H9 (cell line): Measurements from ENCODE around the gene CENPP. TPM values are rescaled to one million over a fixed set of nuclear protein-coding genes. Genes with fewer than 3 reads are reported as not detected.

ENCODE experiments used
- DNase-seq: peaks from one replicate; pipeline ENCODE4 v3.0.0-alpha.2; 2017
- H2AFZ ChIP-seq: one replicate; pipeline ENCODE4 v1.6.1; 2013; ENCODE audit warnings: mild to moderate bottlenecking, low read length, control low read depth, moderate library complexity
- H2AK5ac ChIP-seq: 2 replicates; pipeline ENCODE4 v1.6.1; 2013; ENCODE audit warnings: low read length, control low read depth, mixed read lengths; ENCODE audit not compliant: insufficient read length
- H2BK120ac ChIP-seq: one replicate; pipeline ENCODE4 v1.6.1; 2013; ENCODE audit warnings: low read depth, mild to moderate bottlenecking, low read length, control low read depth, inconsistent platforms; ENCODE audit not compliant: poor library complexity, severe bottlenecking
- H2BK12ac ChIP-seq: 2 replicates; pipeline ENCODE4 v1.6.1; 2013; ENCODE audit warnings: low read length, control low read depth, mixed read lengths, low read depth; ENCODE audit not compliant: insufficient read length
- H2BK15ac ChIP-seq: 2 replicates; pipeline ENCODE4 v1.6.1; 2013; ENCODE audit warnings: low read depth, low read length, control low read depth
- H2BK20ac ChIP-seq: one replicate; pipeline ENCODE4 v1.6.1; 2013; ENCODE audit warnings: low read depth, mild to moderate bottlenecking, low read length, control low read depth, inconsistent platforms; ENCODE audit not compliant: poor library complexity, severe bottlenecking
- H2BK5ac ChIP-seq: 2 replicates; pipeline ENCODE4 v1.6.1; 2013; ENCODE audit warnings: low read length, control low read depth, mixed read lengths; ENCODE audit not compliant: insufficient read length
- H3K14ac ChIP-seq: 2 replicates; pipeline ENCODE4 v1.6.1; 2013; ENCODE audit warnings: low read length, control low read depth; ENCODE audit not compliant: insufficient read depth
- H3K18ac ChIP-seq: 2 replicates; pipeline ENCODE4 v1.6.1; 2013; ENCODE audit warnings: low read depth, mild to moderate bottlenecking, mixed read lengths, low read length, control low read depth; ENCODE audit not compliant: insufficient read length
- H3K23ac ChIP-seq: 2 replicates; pipeline ENCODE4 v1.6.1; 2013; ENCODE audit warnings: low read length, control low read depth, mixed read lengths, low read depth; ENCODE audit not compliant: insufficient read length
- H3K23me2 ChIP-seq: 2 replicates; pipeline ENCODE4 v1.6.1; 2013; ENCODE audit warnings: low read depth, mild to moderate bottlenecking, mixed read lengths, low read length, control low read depth; ENCODE audit not compliant: insufficient read length, poor library complexity, severe bottlenecking
- H3K27ac ChIP-seq: 2 replicates; pipeline ENCODE4 v1.5.1; 2013; ENCODE audit warnings: low read length, control low read depth, mixed read lengths, low read depth; ENCODE audit not compliant: insufficient read length
- H3K27me3 ChIP-seq: 2 replicates; pipeline ENCODE4 v1.6.1; 2013; ENCODE audit warnings: low read length, control low read depth, inconsistent platforms; ENCODE audit not compliant: insufficient read depth
- H3K4ac ChIP-seq: 2 replicates; pipeline ENCODE4 v1.6.1; 2013; ENCODE audit warnings: low read depth, mild to moderate bottlenecking, control low read depth, inconsistent platforms, low read length, moderate library complexity
- H3K4me1 ChIP-seq: 2 replicates; pipeline ENCODE4 v1.6.1; 2013; ENCODE audit warnings: low read length, control low read depth, inconsistent platforms; ENCODE audit not compliant: insufficient read depth
- H3K4me2 ChIP-seq: 2 replicates; pipeline ENCODE4 v1.6.1; 2013; ENCODE audit warnings: low read length, control low read depth, mixed read lengths; ENCODE audit not compliant: insufficient read length, insufficient read depth
- H3K56ac ChIP-seq: 2 replicates; pipeline ENCODE4 v1.6.1; 2013; ENCODE audit warnings: low read depth, mild to moderate bottlenecking, mixed read lengths, low read length, control low read depth; ENCODE audit not compliant: insufficient read length
- H3K79me1 ChIP-seq: 2 replicates; pipeline ENCODE4 v1.6.1; 2013; ENCODE audit warnings: low read depth, mild to moderate bottlenecking, moderate library complexity, low read length, control low read depth, inconsistent platforms; ENCODE audit not compliant: insufficient read depth, poor library complexity, severe bottlenecking
- H3K79me2 ChIP-seq: 2 replicates; pipeline ENCODE4 v1.6.1; 2013; ENCODE audit warnings: low read length, control low read depth, inconsistent platforms; ENCODE audit not compliant: insufficient read depth
- H3K9ac ChIP-seq: 2 replicates; pipeline ENCODE4 v1.6.1; 2013; ENCODE audit warnings: low read length, control low read depth, mixed read lengths; ENCODE audit not compliant: insufficient read length; ENCODE audit errors: extremely low read depth
- H3K9me3 ChIP-seq: one replicate; pipeline ENCODE4 v1.6.1; 2013; ENCODE audit warnings: low read depth, low read length, inconsistent platforms; ENCODE audit not compliant: control insufficient read depth
- H3T11ph ChIP-seq: one replicate; pipeline ENCODE4 v1.6.1; 2013; ENCODE audit warnings: mild to moderate bottlenecking, low read length, control low read depth, inconsistent platforms
- H4K20me1 ChIP-seq: one replicate; pipeline ENCODE4 v1.6.1; 2013; ENCODE audit not compliant: control insufficient read depth, insufficient read length, insufficient read depth
- H4K5ac ChIP-seq: 2 replicates; pipeline ENCODE4 v1.6.1; 2013; ENCODE audit warnings: low read depth, mild to moderate bottlenecking, mixed read lengths, low read length, control low read depth; ENCODE audit not compliant: insufficient read length
- H4K8ac ChIP-seq: replicated peaks from 2 replicates; pipeline ENCODE4 v1.6.1; 2013; ENCODE audit warnings: low read length, control low read depth, mixed read lengths, low read depth; ENCODE audit not compliant: insufficient read length
- H4K91ac ChIP-seq: 2 replicates; pipeline ENCODE4 v1.6.1; 2013; ENCODE audit warnings: low read depth, mild to moderate bottlenecking, moderate library complexity, mixed read lengths, low read length, control low read depth; ENCODE audit not compliant: insufficient read length
- H3K27ac Mint-ChIP-seq, 3 experiments: 2 replicates in 2 of 3; 3 replicates in 1 of 3; pipeline ENCODE4 v1.8.0; 2020 to 2021; ENCODE audit warnings: mixed read lengths in 3 of 3, mild to moderate bottlenecking in 1 of 3, moderate library complexity in 1 of 3
- H3K27me3 Mint-ChIP-seq: 2 replicates; pipeline ENCODE4 v1.8.0; 2021; ENCODE audit warnings: low read depth, mild to moderate bottlenecking, moderate library complexity, mixed read lengths
- H3K36me3 Mint-ChIP-seq, 3 experiments: 2 replicates in 2 of 3; 3 replicates in 1 of 3; pipeline ENCODE4 v1.8.0; 2020 to 2021; ENCODE audit warnings: low read depth in 3 of 3, mixed read lengths in 3 of 3; ENCODE audit not compliant: insufficient read depth in 1 of 3
- H3K4me1 Mint-ChIP-seq, 2 experiments: 2 replicates each; pipeline ENCODE4 v1.8.0; 2020; ENCODE audit warnings: mixed read lengths in 2 of 2
- H3K4me3 Mint-ChIP-seq, 2 experiments: 2 replicates in 1 of 2; 3 replicates in 1 of 2; pipeline ENCODE4 v1.8.0; 2020 to 2021; ENCODE audit warnings: mild to moderate bottlenecking in 2 of 2, mixed read lengths in 2 of 2, moderate library complexity in 1 of 2
- H3K9me3 Mint-ChIP-seq, 2 experiments: 2 replicates in 1 of 2; 3 replicates in 1 of 2; pipeline ENCODE4 v1.8.0; 2020; ENCODE audit warnings: mild to moderate bottlenecking in 2 of 2, mixed read lengths in 2 of 2, moderate library complexity in 1 of 2
- WGBS: extraction: QIAGEN DNeasy Blood & Tissue Kit; methylation state at CpG from one replicate; pipeline ENCODE4 v1.1.7; 2013; ENCODE audit warnings: missing lambda C conversion rate, low lambda C conversion rate, mixed read lengths; ENCODE audit not compliant: insufficient read length; ENCODE audit errors: extremely low coverage; 5-methylcytosine and 5-hydroxymethylcytosine counted together
- total RNA-seq: library from RNA; stranded (reverse); gene quantifications from 2 replicates; pipeline ENCODE4 v1.2.1, GENCODE V29; 2021
- TF ChIP-seq, protein P1 (sequence below): fragments of 200-600 bp; sonication (generic); conservative IDR thresholded peaks from 3 replicates; pipeline ENCODE4 v1.8.0; 2021; ENCODE audit warnings: antibody characterized with exemption, mild to moderate bottlenecking

CENPP gene
- total RNA-seq, 1 experiment from 2014 or later, result 9.1 TPM

DNA sequence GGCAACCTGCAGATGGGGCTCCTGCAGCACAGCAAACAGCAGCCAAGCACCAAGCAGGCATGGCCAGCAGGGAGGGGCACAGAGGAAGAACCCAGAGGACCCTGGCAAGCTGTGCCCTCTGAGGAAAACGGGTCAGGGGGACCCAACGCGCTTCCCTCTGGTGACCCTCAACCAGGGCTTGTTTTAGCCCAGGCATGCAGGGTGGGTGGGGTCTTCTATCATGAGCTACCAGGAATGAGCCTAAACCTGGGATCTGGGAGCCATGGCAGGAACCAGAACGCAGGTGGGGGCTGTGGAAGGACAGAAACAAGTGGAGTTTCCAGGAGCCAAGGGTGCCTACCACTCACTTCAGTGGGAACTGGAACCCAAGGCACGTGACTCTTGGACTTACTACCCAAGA is 323.3 kb downstream of the CENPP start:
- Histone ChIP-seq H2BK15ac (no peak overlapping the region), H3K23ac (no peak overlapping the region), H3K79me1 (no peaks in the 10 kb centered on the region), H4K5ac (no peak overlapping the region), H4K91ac (no peak overlapping the region), H3T11ph (no peak overlapping the region), H3K18ac (no peak overlapping the region), H3K9me3 (no peaks in the 10 kb centered on the region), H2BK120ac (no peak overlapping the region), H3K56ac (no peak overlapping the region), H3K23me2 (no peaks in the 10 kb centered on the region), H3K4me2 (no peak overlapping the region), H2AFZ (no peak overlapping the region), H4K20me1 (no peaks in the 10 kb centered on the region), H3K27me3 (no peaks in the 10 kb centered on the region), H3K79me2 (no peaks in the 10 kb centered on the region), H2BK20ac (no peak overlapping the region), H4K8ac (no peak overlapping the region), H2BK12ac (no peak overlapping the region), H3K14ac (no peak overlapping the region), H3K4ac (no peak overlapping the region), H2AK5ac (no peak overlapping the region), H3K9ac (no peak overlapping the region), H2BK5ac (no peak overlapping the region), H3K27ac (no peak overlapping the region), H3K4me1 (no peaks in the 10 kb centered on the region)
- TF ChIP-seq, protein P1, sequence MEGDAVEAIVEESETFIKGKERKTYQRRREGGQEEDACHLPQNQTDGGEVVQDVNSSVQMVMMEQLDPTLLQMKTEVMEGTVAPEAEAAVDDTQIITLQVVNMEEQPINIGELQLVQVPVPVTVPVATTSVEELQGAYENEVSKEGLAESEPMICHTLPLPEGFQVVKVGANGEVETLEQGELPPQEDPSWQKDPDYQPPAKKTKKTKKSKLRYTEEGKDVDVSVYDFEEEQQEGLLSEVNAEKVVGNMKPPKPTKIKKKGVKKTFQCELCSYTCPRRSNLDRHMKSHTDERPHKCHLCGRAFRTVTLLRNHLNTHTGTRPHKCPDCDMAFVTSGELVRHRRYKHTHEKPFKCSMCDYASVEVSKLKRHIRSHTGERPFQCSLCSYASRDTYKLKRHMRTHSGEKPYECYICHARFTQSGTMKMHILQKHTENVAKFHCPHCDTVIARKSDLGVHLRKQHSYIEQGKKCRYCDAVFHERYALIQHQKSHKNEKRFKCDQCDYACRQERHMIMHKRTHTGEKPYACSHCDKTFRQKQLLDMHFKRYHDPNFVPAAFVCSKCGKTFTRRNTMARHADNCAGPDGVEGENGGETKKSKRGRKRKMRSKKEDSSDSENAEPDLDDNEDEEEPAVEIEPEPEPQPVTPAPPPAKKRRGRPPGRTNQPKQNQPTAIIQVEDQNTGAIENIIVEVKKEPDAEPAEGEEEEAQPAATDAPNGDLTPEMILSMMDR, result peak; percentile 17; the same call in 1 of the 3 replicates
- H3K27ac Mint-ChIP-seq, result peak overlapping the region in 1 of 3 experiments; percentile 22; a peak in 2 of 7 replicates
- H3K9me3 Mint-ChIP-seq, result no peaks in the 10 kb centered on the region
- no peak overlapping the region for H3K4me3 Mint-ChIP-seq
- no peaks in the 10 kb centered on the region for H3K27me3 Mint-ChIP-seq
- peak; percentile 26 for DNase-seq
- H3K4me1 Mint-ChIP-seq, result no peaks in the 10 kb centered on the region
- WGBS, result no CpG with 5 or more reads among the region's 5 CpGs
- H3K36me3 Mint-ChIP-seq, result peaks cover 29 to 60% (median 58%) of the 10 kb centered on the region in 3 experiments; a peak in 6 of 7 replicates
